HG03575 (cell line): ENCODE data around the gene GOSR2.
"Not testable (repeated sequence)": the region's sequence is repeated elsewhere in the genome, so short reads cannot be mapped to it uniquely, and the experiment has no call there.

Source experiments
- ATAC-seq: cut with Tn5 transposase; IDR thresholded peaks from one replicate; pipeline ENCODE4 v1.9.1; 2021; ENCODE audit not compliant: unreplicated experiment, insufficient number of reproducible peaks, low FRiP score; ENCODE audit errors: extremely low read depth

GOSR2 gene

GRCh38 chr17:46950997-46951621, 28.1 kb downstream of the GOSR2 start:
- no peak for ATAC-seq

GRCh38 chr17:46951706-46952105, 28.7 kb downstream of the GOSR2 start:
- ATAC-seq = no peak

- no peak for ATAC-seq
Observed at GRCh38 chr17:46952115-46952514, 29.2 kb downstream of the GOSR2 start.

DNA sequence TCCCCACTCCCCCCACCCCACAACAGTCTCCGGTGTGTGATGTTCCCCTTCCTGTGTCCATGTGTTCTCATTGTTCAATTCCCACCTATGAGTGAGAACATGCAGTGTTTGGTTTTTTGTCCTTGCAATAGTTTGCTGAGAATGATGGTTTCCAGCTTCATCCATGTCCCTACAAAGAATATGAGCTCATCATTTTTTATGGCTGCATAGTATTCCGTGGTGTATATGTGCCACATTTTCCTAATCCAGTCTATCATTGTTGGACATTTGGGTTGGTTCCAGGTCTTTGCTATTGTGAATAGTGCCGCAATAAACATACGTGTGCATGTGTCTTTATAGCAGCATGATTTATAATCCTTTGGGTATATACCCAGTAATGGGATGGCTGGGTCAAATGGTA, 30.2 kb downstream of the GOSR2 start:
- ATAC-seq = not testable (repeated sequence)

- no peak for ATAC-seq
Observed at GRCh38 chr17:46958041-46958591, 35.2 kb downstream of the GOSR2 start.

DNA sequence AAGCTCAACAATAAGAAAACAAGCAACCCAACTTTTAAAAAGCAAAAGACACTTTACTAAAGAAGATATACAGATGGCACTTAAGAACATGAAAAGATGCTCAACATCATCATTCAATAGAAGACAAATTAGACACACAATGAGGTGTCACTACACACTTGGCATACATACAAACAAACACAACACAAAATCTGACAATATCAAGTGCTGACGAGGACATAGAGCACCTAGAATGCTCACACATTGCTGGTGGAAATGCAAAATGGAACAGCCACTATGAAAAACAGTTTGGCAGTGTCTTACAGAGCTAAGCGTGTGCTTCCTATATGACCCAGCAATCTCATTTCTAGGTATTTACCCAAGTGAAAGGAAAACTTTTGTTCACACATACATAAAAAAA, 37.2 kb downstream of the GOSR2 start:
- ATAC-seq = no peak

GRCh38 chr17:46962374-46962790, 39.4 kb downstream of the GOSR2 start:
- no peak for ATAC-seq

- no peak for ATAC-seq
Observed at GRCh38 chr17:46963571-46963970, 40.6 kb downstream of the GOSR2 start.

- ATAC-seq = no peak
Observed at GRCh38 chr17:46964315-46965265, 41.6 kb downstream of the GOSR2 start.

DNA sequence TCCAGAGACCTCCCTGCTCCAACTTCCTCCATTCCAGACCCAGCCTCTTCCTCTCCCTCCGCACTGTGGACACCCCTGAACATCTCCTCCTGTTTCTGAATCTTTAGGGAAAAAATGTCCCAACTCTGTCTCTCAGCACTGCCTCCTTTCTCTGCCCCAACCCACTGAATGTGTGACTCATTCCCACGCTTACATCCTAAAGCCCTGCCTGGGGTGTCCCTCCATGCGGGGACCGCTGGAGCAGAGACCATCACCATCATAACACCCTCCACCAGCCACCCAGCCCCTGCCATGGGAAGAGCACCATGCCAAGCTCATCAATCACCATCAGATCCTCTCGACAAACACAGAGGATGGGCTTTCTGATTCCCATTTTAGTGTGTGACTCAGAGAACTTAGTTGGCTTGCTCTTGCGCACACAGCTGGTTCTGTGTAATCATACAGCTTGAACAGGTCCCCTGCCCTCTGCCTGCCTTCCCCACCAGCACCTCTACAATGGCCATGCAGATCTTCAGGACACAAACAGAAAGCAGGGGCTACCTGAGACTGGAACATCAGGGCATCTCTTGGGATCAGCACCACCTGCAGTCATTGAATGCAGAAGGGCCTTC, 45.4 kb downstream of the GOSR2 start:
- ATAC-seq = no peak

- ATAC-seq = no peak
Observed at GRCh38 chr17:46968896-46969295, 45.9 kb downstream of the GOSR2 start.

- ATAC-seq = no peak
Observed at GRCh38 chr17:46971647-46972300, 48.8 kb downstream of the GOSR2 start.

DNA sequence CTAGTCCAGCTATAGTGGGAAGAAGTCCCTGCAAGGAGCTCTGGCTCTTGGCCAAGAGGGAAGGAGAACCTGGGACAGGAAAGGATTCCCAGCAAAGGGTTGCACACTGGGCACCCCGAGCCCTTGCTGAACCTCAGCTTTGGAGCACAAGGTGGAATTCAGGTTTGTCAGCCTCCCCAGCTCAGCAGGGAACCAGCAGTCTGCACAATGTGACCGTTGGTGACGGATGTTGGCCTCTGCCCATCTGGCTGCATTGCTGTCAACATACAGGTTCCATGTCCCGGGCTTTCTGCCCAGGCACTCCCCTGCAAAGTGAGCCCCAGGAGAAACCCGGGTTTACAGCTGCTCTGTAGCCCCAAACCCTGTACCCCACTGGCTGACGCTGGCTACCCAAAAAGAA, 49.4 kb downstream of the GOSR2 start:
- ATAC-seq = no peak

DNA sequence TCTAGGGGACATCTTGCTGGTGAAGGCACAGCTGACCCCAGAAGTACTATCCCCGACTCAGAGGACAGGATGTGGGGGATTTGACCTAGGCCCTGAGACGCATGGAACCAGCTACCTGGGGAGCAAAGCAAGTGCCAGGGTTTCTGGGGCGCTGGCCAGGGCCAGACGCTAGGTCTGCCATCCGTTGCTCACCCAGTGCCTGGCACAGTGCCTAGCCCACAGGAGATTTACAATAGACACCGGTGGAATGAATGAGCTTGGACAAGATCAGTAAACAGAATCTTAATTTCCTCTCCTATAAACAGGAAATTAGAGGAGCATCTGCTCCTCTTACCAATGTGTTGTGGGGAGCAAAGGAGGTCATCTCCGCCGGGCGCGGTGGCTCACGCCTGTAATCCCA, 51.1 kb downstream of the GOSR2 start:
- no peak for ATAC-seq

DNA sequence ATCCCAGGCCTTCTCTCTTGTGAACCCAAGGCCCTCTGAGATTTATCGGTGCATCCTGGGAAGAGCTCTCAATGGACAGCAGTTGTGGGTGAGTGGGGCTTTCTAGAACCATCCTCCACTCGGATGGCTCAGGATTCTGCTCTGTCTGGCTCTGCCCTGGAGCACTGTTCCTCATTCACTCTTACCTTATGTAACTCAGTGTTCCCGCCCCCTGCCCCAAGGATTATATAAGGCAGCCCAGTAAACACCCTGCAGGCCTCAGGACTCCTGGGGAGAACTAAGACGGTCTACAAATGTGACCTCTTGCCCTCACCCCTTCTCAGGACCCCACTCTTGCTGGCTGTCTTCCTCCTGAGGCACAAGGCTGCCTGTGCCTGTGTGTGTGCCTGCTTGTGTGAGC, 52.3 kb downstream of the GOSR2 start:
- ATAC-seq = no peak

DNA sequence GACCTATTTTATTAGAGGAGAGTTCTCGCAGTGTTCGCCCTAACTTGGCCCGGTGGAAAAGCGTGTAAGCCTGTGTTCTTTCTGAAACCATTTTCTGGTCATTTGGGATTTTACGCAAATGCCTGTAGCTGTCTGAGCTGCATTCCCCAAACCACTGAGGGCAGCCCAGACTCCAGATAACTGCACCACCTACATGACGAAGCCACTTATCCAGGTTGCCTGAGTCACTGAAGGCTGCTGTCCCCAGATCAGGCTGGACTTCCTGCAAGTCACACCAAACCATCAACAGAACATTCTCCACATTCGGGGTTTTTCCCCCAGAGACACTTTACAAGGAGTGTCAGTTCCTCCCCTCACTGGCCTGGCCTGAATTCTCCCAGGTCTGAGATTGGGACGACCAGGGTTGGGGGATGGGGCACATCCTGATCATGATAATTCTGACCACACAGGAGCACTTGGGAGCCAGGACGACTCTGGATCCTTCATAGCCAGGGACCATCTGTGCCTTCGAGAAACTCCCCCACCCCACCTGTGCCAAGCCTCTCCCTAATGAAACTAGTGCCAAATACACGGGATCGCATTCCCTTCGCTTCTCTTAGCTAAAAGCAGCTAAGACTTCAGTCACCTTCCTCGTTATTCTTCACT, 53.8 kb downstream of the GOSR2 start:
- no peak for ATAC-seq

DNA sequence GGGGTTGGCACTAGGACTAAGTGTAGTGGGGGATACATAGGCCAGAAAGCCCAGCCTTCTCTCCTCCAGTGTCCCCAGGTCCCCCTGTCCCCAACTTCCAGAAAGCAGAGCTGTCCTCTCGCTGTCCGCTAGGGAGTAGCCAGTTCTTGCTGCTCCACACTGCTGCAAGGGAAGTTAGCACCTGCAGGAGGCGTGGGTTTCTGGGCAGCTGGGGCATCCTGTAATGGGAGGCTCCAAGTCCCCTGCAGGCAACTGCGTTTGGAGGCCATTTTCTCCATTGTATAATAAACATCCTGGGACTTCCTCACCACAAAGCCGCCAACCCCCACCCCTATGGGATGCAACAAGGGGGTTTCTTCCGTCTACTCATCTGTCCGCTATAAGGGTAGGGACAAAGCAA, 54.4 kb downstream of the GOSR2 start:
- ATAC-seq = no peak

- no peak for ATAC-seq
Observed at GRCh38 chr17:46977750-46978488, 55.0 kb downstream of the GOSR2 start.
